Astrocyte of the spinal cord (primary cell): ENCODE results near the gene ZBTB11.
"Not testable (repeated sequence)": the region's sequence is repeated elsewhere in the genome, so short reads cannot be mapped to it uniquely, and the experiment has no call there.

Source experiments
- DNase-seq: peaks from one replicate; pipeline ENCODE4 v3.0.0; 2011; ENCODE audit warnings: low read depth, low spot score
- H3K4me3 ChIP-seq: 2 replicates; pipeline ENCODE4 v1.5.1; 2011; ENCODE audit warnings: low read depth, mild to moderate bottlenecking, low read length, moderate library complexity
- in situ Hi-C: cut with HindIII; loops from 2 replicates; pipeline ENCODE4 v1.10.0; 2017; ENCODE audit warnings: low sequenced_read_pairs
- TF ChIP-seq, protein P1 (sequence below): IDR thresholded peaks from 2 replicates; pipeline ENCODE4 v1.5.1; 2012; ENCODE audit warnings: low read depth, mild to moderate bottlenecking, low read length, inconsistent platforms

ZBTB11 gene

DNA sequence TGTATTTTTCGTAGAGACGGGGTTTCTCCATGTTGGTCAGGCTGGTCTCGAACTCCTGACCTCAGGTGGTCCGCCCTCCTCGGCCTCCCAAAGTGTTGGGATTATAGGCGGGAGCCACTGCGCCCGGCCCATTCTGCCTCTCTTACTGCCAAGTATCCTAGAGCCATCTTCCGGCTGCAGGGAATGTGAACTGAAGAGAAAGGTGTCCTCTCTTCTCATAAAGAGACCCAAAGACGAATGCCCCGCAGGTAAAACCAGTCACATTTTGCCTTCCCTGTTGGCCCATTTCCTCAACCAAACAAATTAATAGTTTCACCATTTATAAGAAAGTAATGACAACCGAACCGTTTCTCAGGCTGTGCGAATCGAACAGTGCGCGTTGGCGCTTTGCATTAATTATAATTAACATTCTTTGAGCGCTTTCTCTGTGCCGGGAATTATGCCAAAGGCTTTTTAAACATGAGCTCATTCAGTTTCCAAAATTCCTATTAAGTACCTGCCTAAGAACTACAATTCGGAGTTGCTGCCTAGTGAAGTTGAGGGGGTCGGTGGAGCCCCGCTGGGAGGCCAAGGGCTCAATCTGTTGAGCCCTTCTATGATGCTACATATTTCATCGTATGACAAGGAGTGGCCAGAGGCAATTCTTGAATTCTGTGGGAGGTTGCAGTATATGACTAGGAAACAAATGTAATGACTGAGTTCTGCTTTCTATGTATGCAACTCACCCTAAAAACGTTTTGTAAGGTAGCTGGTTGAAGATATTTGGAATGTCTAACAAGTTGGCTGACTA, 10.4 kb upstream of the ZBTB11 start:
- peak overlapping the region; percentile 83 for H3K4me3 ChIP-seq
- TF ChIP-seq, protein P1, sequence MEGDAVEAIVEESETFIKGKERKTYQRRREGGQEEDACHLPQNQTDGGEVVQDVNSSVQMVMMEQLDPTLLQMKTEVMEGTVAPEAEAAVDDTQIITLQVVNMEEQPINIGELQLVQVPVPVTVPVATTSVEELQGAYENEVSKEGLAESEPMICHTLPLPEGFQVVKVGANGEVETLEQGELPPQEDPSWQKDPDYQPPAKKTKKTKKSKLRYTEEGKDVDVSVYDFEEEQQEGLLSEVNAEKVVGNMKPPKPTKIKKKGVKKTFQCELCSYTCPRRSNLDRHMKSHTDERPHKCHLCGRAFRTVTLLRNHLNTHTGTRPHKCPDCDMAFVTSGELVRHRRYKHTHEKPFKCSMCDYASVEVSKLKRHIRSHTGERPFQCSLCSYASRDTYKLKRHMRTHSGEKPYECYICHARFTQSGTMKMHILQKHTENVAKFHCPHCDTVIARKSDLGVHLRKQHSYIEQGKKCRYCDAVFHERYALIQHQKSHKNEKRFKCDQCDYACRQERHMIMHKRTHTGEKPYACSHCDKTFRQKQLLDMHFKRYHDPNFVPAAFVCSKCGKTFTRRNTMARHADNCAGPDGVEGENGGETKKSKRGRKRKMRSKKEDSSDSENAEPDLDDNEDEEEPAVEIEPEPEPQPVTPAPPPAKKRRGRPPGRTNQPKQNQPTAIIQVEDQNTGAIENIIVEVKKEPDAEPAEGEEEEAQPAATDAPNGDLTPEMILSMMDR, result no peak
- DNase-seq, result no peak
- in situ Hi-C loops, result no loop called here

DNA sequence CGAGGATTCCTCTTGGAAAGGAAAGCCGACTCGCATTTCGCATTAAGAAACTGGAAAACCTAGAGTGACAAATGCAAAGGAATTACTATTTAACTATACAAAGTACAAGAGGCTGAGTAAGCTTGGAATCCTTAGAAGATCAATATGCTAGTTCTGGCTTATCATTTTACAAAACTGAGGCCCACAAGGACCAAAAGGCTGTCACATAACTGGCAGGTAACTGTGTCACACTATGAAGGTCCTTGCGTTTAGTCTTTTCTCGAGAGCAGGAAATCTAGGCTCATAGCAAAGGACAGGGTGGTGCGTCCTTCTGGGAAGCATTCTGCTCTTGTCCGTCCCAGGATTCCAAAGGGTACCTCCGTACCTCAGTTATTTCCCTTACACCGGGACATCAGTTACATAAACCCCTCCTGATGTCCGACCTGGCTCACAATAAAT, 9.0 kb upstream of the ZBTB11 start:
- TF ChIP-seq, protein P1, result no peak
- in situ Hi-C loops, result no loop called here
- DNase-seq, result no peak
- H3K4me3 ChIP-seq, result peak overlapping the region; percentile 83

DNA sequence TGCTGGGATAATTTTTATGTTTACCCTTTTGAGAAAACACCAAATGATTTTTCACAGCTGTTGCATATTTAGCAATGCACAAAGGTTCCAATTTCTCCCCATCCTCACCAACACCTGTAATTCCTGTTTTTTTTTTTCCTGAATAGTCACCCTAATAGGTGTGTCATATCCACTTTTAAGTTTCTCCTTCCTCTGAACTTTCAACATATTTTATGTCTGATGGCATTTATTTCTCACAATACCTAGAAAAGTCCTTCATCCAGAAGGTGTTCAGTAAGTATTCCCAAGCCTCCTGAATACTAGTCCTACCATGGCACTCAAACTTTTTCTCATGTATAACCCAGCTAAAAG, 8.1 kb upstream of the ZBTB11 start:
- peak overlapping the region; percentile 83 for H3K4me3 ChIP-seq
- TF ChIP-seq, protein P1, result no peak
- no peak for DNase-seq
- in situ Hi-C loops, result no loop called here

DNA sequence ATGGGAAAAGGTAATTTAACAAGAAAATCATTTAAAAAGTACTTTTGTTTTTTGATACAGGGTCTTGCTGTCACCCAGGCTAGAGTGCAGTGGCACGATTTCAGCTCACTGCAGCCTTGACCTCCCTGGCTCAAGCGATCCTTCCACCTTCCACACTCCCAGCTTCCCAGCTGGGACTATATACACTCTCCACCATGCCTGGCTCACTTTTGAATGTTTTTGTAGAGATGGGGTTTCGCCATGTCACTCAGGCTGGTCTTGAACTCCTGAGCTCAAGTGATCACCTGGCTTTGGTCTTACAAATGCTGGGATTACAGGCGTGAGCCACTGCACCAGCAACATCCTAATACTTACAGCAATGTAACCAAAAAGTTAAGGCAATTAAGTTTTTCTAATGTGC, 3.5 kb upstream of the ZBTB11 start:
- no peak overlapping the region for H3K4me3 ChIP-seq
- in situ Hi-C loops, result no loop called here
- TF ChIP-seq, protein P1, result no peak
- no peak for DNase-seq

DNA sequence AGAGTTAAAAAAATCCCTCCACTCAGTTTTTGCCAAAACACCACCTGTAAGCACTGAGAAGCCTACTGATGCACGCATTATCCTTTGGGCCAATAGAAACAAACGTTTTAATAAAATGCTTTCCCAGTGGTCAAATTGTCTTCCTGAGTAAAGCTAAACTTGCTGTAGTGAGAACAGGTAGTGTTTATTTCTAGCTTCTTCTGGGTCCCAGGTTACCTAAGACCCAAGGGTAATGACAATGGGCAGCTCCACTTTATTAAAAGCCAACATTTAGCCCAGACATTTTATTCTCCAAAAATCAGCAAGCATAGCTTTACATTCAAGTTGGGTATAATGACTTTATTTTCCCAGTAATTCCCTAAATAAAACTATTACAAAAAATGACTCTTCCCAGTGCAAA, 1.9 kb upstream of the ZBTB11 start:
- H3K4me3 ChIP-seq, in situ Hi-C loops, DNase-seq: not testable (repeated sequence)

DNA sequence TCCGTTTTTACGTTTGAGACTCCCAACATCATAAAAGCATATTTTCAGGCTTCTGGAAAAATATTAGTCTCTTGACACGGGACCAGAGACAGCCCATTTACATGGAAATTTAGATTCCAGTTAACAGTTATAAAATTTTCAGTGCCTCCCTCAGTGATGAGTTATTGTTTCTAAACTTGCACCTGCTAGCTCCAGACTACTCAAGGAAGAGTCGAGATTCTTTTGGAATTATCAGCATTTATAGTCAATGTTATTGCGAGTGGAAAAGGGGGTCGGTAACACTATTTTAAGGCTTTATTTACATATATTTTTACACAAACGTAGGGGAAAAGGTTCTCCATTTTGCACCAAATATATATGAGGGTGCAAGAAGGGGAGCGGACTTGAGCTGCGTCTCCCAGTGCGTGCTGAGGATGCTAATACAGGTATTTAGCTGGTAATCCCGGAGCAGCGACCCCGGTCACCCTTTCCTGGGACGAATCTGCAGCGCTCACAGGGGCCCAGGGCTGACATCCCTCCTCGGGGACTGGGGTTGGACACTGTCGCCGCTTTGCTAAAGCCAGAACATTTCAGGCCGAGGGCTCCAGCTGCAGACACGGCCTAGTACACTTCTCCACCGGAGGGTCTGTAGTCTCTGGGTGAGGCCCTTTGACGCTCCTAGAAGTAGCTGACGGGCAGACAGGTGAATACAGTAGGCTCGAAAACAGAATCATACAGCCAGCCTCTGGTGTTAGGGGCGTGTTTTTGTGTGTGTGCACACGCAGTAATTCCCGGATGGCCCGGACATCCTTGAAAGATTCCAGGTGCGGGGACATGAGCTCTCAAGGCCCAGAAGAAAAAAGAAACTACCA, 729 bp upstream of the ZBTB11 start:
- peak overlapping the region; percentile 42 for H3K4me3 ChIP-seq
- in situ Hi-C loops, result no loop called here
- DNase-seq, result no peak
- TF ChIP-seq, protein P1, result no peak
